T-helper 2 cell (primary cell): ENCODE data around the gene WFS1.

ENCODE experiments used
- DNase-seq, 5 experiments: peaks; one replicate each; pipeline versions ENCODE4 v3.0.0 to v3.0.0-alpha.2; 2012 to 2022
- total RNA-seq, 2 donors: gene quantifications; one replicate each; lab custom pipeline; 2026; lab: John Stamatoyannopoulos, UW

WFS1 gene, protein sequence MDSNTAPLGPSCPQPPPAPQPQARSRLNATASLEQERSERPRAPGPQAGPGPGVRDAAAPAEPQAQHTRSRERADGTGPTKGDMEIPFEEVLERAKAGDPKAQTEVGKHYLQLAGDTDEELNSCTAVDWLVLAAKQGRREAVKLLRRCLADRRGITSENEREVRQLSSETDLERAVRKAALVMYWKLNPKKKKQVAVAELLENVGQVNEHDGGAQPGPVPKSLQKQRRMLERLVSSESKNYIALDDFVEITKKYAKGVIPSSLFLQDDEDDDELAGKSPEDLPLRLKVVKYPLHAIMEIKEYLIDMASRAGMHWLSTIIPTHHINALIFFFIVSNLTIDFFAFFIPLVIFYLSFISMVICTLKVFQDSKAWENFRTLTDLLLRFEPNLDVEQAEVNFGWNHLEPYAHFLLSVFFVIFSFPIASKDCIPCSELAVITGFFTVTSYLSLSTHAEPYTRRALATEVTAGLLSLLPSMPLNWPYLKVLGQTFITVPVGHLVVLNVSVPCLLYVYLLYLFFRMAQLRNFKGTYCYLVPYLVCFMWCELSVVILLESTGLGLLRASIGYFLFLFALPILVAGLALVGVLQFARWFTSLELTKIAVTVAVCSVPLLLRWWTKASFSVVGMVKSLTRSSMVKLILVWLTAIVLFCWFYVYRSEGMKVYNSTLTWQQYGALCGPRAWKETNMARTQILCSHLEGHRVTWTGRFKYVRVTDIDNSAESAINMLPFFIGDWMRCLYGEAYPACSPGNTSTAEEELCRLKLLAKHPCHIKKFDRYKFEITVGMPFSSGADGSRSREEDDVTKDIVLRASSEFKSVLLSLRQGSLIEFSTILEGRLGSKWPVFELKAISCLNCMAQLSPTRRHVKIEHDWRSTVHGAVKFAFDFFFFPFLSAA
- total RNA-seq = 3.4 to 3.8 reads per million in 2 donors

DNA sequence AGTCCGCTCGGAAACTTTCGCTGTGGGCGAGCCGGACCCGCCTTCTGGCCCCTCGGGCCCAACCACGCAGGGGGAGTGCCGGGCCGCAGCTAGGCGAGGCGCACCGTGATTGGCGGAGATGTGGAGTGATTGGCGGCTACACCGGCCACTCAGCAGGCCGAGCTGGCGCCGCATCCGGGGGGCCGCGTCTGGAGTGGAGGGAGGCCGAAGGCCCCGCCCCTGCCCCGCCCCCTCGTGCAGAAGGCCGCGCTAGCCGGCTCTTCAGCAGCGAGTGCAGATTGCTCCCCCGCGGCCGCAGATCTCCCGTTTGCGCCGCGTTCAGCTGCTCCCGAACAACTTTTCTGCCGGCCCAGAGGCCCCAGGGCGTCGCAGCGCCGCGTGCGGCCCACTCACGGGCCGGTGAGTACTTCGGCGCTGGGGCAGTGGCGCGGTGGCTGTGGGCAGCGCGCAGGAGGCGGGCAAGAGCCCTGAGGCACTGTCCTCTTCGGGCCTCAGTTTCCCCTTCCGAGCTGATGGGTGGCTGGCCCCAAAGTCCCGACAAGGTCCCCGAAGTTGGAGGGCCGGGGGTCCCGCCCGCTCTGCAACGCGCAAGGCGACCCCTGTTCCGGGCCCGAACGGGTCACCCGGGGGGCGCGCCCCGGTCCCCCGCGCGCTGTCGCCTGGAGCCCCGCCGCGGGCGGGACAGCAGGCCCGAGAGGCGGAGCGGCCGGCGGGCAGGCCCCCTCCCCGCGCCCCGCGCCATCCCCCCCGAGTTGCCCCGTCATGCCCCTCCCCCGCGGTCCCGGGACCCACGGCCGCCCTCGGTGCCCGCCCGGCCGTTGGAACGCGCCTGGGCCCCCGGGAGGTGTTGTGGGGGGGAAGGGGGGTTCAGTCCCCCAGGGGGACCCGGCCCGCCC, at the start of gene WFS1:
TSS of gene WFS1 (plus strand) at position 235 of the 896 bp plus-strand sequence. CDS start 7,606 bp downstream, outside the sequence.
- DNase-seq = peak; percentile 92 to 99 (median 94)

DNA sequence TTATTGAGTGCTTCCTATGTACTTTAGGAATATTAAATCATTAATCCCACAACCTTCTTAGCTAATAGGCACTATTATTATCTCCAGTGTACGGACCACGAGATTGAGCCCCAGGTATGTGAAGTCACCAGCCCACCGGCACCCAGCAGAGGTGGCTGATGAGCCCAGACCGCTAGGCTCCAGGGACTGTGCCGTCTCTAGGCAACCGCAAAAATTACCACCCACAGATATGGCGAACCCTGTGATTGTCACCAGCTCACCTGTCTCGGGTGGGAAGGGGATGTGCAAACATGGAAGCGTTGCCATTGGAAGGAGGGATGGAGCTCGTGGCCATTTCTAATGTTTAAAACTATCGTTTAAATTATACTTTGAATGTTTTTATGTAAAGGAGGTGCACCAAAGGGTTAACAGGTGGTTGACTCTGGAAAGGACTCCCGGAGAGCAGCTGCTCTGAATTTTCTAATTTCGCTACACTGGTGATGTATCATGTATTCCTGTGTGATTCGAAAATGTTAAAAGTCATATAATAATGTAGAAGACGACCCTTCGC, 48.3 kb upstream of the WFS1 start:
- no peak for DNase-seq

DNA sequence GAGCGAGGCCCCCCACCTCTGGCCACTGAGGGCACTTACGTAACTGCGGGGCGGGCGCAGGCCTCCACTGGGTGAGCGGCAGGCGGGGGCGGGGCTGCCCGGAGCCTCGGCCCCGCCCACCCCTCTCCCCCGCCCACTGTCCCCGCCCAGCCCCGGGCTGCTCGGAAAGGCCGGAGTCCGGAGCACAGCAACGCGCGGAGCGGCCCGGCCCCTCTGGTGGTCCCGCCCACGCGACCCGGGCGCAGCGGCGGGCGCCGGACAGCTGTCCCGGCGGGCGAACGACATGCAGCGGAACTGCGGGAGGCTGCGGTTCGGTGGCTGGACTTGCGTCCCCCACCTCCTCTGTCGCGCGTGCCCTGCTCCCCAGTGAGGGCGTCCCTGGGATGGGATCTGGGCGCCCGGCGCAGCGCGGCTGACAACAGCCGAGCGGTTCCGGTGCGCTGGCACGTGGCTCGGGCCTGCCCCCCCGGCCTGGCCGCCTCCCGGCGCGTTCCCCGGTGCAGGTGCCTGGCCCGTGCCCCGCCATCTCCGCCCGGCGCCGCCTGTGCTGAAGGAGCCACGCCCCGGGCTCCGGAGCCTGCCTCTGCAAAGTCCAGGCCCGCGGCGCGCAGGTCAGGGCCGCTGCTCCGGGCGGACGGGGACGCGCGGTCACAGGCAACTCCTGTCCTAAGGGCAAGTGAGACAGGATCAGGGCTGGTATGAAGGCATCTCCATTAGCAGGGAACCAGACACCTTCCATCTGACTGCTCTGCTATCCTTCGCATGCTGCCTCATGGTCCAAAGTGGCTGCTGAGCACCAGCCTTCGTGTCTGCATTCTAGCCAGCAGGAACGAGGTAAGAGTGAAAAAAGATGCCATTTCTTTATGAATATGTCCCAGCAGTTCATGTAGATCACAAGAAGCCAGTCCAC, 47.5 kb upstream of the WFS1 start:
- DNase-seq = peak in 3 of 5 experiments; percentile 10 to 31 (median 30)

DNA sequence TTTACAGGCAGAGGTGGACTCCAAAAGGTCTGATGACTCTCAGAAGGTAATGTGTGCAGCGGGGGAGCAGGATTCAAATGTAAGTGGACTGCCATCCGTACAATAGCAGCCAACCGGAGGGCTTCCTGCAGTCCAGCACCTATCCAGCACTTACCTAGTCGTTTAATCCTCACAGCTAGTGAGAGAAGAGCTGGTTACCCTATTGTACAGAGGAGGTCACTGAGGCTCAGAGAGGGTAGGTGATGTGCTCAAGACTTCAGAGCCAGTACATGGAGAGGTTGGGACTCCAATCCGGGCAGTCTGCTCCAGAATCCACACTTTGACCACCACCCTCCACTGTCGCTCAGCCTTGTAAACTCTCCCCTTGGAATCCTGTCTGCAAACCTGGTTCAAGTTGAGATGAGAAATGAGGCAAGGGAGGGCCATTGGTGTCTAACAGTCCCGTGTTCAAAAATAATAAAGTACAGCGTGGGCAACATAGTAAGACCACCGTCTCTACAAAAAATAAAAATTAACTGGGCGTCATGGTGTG, 46.8 kb upstream of the WFS1 start:
- no peak for DNase-seq

DNA sequence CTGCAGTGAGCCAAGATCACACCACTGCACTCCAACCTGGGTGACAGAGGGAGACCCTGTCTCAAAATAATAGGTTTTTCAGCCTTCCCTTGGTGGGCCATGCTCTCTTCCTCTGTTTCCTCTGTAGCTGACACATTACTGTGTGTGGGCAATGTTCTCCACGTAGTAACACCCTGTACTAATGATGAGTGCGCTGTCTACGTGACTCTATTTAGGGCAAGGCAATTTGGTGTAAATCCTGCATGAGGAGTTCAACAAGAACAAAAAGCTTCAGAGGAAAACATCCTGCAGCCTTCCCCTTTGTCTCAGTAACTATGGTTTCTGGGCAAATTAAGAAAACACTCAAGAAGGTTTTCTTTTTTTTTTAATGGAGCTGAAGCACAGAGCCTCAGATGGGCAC, 44.9 kb upstream of the WFS1 start:
- DNase-seq = no peak

DNA sequence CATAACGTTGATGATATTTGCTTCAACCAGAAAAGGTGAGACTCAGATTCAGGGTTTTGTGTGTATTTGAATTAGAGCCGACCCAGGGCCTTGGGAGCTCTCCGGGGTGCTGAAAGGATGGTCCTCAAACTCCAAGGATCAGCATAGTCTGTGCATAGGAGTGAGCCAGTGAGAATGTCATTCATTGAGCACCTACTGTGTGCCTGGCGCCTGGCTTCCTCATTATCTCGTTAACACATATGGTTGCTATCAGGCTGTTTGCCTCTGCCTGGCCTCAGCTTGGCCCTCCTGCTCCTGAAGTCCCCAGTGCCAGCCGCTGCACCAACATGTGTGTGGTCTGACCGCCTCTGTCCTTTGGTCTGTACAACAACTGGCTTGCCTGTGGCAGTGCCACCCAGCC, 44.2 kb upstream of the WFS1 start:
- peak in 1 of 5 experiments; percentile 40 for DNase-seq

DNA sequence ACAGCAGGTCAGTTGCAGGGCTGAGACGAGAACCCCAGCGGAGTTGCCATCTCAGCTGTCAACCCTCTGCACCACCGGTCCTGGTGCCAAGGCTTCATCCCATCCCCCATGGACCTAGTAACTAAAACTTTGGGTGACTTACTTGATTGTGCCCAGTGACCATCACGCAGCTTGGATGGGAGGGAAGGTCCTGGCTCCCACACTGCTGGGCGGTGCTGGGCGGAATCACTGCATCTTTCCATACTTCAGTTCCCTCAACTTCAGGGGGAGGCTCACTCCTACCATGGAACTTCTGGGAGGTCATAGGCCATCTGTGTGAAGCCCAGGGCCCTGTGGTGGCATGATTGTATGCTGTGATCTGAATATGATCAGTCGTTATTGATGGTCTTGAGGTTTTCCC, 43.1 kb upstream of the WFS1 start:
- no peak for DNase-seq

DNA sequence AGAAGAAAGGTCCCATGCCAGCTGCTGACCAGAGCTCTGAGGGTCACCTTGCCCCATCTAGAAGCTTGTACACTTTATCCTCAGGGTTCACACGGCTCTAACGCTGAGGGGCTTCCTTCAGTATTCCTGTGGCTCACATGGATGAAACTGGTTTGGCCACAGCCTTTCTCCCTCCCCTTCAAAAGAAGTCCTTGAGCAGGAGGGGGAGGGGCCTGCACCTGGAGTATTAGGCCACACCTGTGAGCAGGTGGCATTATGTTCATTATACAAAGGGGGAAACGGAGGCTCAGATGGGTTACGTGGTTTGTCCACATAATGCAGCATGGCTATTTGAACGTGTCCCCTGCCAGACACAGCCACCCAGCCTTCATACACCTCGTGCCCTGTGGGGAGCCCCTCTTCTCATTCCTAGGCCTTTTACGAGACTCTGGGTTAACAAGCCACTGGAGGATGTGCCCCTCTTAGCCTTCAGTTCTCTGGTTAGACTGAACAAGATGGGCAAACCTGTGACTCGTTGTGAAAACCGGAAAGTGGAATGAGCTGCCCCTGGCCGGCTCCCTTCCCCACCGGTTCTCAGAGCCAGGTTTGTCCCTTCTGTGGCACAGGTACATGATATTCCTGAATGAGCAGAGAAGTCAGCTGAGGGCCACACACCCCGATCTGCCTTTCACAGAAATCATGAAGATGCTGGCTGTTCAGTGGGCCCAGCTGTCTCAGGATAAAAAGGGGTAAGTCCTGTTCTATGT, 42.1 kb upstream of the WFS1 start:
- no peak for DNase-seq

DNA sequence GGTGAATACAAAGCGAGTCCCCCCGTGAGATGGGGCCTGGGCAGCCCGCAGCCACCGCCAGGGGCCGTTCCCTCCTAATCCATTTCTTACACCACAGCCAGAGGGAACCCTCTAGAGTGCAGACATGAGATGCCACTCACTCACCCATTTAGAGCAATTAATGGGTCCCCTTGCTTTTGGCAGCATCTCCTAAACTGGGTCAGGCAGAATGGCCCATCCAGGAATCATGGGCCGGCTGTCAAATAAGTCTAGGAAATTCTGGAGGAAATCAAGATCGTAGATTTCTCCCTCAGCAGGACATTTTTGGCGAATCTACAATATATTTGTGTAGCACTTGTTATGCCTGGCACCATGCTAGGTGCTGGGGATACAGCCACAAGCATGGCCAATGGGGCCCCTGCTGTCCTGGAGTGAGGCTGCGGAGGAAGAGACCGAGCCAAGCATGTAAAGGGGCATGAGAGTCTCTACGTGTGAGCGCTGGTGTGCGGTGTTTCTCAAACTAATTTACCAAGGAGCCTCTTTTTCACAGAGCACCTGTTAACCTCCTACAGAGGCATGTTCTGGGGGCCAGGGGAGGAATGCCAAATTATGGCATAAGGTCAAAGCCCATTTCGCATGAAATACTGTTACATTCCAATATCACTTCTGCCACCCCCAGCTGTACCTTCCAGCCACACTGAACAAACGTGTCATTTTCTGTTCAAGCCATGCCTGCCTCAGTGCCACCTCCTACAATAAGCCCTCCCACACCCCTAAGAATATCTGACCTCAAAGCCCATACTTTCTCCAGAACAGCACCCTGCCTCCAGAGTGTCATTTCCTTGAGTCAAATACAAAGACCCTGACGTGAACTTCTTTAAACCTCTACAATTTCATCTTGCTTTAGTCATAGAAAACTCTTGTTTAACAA, 41.2 kb upstream of the WFS1 start:
- no peak for DNase-seq

DNA sequence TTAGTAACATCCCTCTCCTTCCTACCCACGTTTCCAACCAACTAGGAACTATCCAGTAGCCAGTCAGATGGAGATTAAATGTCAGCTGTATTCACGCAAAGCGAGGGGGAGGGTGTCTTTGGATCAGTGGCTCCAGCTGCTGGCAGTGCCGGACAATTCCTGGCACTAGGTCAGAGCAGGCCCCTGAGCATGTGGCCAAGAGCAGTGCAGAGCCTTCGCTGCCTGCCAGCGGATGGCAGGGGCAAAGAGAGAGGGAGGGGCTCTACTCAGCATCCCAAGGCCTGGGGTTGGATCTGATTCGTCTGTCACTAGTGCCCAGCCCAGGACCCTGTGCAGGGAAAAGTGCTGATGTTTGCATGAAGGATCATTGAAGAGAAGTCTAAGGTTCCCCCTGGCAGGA, 40.6 kb upstream of the WFS1 start:
- DNase-seq = no peak

DNA sequence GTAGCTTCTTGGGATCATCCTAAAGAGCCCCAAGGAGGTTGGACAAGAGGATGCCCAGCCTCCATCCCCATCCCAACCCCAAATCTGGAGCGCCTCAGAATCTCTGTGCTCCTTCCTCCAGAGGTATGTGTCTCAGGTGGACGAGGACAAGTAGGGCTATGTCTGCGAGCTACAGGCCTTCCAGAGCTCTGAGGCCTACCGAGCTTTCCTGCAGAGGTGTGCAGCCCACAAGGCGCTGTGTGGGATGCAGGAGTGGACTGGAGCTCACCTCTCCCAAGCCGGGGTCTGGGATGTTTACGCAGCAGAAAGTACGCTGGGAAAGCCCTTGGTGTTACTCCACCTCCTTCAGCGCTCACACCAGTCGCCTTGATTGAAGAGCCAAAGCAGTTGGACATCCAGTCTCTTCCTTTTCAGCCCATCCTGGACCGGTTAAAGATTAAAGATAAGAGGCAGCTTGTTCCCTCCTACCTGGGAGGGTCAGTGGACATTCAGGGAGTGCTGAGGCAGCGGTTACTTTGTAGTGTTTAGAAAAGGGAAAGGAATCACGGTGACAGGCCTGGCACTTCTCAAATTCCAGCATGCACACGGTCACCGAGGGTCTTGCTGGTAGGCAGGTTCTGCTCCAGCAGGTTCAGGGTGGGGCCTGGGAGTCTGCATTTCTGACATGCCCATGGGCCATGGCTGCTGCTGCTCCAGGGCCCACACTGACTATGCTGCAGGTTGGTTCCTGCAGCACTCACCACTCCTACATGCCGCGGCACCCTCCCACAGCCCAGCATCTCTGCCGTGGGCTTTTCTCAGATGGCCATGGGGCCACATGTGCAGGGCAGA, 39.8 kb upstream of the WFS1 start:
- no peak for DNase-seq

DNA sequence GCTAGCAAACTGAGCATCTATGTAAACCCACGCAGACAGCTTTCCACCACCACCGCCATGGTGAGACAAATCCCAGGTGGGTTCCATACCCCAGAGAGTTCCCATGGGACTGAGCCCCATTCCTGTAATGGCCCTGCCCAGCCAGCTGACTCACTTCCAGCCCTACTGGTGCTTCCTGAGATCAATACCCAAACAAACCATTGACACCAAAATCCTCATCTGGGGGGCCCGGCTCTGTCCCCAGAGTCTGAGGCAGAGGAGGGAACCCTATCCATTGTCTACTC, 39.2 kb upstream of the WFS1 start:
- DNase-seq = no peak

DNA sequence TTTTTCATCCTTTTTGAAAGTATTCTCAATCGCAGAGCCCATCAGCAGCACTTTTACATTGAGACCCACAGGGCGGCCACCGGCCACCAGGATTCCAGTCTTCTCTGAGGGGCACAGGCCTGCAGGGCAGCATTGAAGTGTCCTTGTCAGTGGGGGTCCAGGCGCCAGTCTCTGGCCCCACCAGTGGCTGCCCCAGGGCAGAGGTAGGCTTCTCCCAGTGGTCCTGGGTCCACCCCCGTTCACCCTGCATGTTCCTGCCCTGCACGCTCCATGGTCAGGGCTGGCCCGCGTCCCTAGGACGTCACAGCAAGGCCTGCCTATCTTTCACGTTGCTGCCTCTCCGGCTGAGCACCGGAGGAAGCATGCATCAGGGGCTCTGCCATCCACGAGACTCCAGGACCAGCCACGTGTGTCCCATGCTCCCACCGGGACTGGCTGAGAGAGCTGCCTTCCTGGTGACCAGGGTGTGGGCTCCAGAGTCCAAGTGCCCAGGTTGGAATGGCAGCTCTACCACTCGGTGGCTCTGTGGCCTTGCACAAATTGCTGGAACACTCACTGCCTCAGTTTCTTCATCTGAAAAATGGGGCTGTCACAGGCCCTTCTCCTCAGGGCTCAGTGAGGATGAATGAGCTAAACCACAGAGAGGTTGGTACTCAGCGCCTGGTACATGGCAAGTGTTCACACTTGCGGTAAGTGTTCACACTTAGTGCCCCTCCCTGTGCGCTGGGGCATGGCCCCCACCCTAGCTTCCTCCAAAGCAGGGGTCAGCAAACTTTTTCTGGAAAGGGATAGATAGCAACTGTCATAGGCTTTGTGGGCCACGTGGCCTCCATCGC, 38.6 kb upstream of the WFS1 start:
- DNase-seq = no peak

DNA sequence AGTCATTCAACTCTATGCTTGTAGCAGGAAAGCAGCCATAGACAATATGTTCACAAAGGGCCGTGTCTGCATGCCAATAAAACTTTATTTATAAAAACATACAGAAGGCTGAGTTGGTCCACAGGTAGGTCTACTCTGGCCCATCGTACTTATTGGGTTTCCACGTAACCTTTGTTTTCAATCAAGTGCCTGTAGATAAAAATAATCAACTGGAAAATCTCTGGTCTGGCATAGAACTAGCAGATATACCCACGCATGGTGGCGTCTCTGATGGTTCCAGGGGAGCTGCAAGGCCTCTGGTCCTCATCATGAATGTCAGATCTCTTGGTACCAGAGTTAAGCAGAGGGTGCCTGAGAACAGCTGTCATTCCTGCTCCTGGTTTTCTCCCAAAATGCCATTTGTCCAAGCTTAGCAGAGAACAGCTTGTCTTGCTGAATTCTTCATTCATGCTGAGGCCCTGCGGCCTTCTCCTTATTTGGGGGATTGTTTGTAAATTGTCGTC, 37.9 kb upstream of the WFS1 start:
- no peak for DNase-seq

DNA sequence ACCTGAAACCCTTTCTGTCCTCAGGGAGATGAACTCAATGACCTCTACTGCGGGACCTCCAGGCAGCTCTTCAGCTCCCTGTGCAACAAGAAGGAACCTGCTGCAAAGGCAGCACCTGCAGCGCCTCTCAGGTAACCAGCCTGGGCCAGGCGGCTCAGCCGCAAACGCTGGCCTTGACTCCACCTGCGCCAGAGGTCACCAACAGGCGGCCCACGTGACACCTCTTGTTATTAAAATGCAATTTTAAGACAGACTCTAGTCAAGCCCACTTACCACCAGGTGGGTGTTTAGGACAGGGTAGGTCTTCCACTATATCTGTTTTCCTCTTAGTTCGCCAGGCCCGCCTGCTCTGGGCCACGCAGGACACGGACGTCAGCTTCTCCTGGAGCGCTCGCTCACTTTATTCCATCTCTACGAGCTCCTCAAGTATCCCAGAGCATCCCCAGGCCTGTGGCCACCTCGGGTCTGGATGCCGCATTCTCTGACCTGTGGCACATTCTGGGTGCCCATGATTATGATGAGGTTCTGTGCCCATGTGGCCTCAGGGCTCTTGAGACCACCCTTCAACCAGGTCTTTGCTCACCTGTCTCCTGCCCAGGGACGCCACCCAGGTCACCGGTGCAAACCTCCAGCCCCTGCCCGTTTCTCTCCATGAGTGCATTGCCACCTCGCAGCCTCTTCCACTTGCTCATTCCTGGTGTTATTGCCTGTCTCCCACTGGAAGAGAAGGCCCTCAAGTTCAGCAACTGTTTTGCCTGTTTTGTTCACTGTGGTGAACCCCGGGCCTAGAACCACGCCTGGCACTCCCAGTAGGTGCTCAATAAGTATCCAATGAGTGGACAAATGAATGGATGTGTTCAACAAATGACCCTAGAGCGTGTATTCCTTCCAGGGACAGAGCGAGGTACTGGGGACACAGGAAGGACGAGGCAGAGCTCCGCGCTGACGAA, 36.5 kb upstream of the WFS1 start:
- DNase-seq = no peak

DNA sequence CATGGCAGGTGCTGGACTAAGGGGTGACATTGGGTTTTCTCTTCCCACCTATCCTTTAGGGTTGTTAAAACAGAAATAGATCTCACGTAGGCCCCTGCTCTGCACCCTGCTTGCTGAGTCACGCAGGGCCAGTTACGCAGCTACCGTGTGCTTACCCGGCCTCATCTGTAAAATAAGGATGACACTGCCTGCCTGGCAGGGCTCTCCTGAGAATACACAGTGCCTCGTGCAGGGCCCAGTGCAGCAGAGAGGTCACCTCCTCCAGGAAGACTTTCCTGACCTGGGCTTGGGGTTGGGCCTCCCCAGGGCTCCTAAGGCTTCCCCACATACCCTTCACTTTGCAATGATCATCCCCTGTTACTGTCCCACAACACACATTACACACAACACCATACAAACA, 35.7 kb upstream of the WFS1 start:
- DNase-seq = no peak
